BE2C (cell line): ENCODE data around the gene TBC1D22A.
A peak's percentile ranks its signal among the peaks of the same experiment; 100 is the strongest.

ENCODE experiments used
- DNase-seq: peaks from one replicate; pipeline ENCODE4 v3.0.0-alpha.2; 2020
- H3K27me3 ChIP-seq: fragments of 250-450 bp; sonication (Bioruptor Pico); 2 replicates; pipeline ENCODE4 v1.5.1; 2020; ENCODE audit warnings: mild to moderate bottlenecking
- H3K36me3 ChIP-seq: fragments of 250-450 bp; sonication (Bioruptor Pico); 2 replicates; pipeline ENCODE4 v1.5.1; 2020; ENCODE audit warnings: mild to moderate bottlenecking
- H3K4me1 ChIP-seq: fragments of 250-450 bp; sonication (Bioruptor Pico); 2 replicates; pipeline ENCODE4 v1.5.1; 2020
- H3K4me3 ChIP-seq: 2 replicates; pipeline ENCODE4 v1.5.1; 2011; ENCODE audit warnings: low read depth, low read length
- H3K9me3 ChIP-seq: fragments of 250-450 bp; sonication (Bioruptor Pico); 2 replicates; pipeline ENCODE4 v1.5.1; 2020
- TF ChIP-seq, protein P1 (sequence below): IDR thresholded peaks from 2 replicates; pipeline ENCODE4 v1.5.1; 2012; ENCODE audit warnings: mild to moderate bottlenecking, low read depth, low read length

TBC1D22A gene

DNA sequence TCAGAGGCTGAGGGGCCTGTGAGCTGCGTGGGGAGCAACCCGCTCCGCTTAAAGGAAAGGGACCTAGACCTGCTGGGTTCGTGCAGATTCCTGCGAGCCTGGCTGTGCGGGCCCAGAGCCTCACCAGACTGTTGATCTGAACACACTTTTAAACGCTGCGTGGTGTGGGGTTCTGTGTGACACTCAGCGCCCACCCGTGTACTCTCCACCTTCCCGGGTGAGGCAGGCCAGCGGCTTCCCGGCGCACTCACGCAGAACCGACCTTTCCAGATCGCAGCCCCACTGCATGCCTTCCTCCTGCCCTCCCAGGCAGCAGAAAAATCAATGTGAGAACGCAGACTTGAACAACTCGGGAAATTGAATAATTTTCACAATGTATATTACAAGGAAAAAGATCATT lies 388.6 kb downstream of the TBC1D22A start:
- no peaks in the 10 kb centered on the region for H3K36me3 ChIP-seq
- peaks cover 5% of the 10 kb centered on the region for H3K4me1 ChIP-seq
- TF ChIP-seq, protein P1, sequence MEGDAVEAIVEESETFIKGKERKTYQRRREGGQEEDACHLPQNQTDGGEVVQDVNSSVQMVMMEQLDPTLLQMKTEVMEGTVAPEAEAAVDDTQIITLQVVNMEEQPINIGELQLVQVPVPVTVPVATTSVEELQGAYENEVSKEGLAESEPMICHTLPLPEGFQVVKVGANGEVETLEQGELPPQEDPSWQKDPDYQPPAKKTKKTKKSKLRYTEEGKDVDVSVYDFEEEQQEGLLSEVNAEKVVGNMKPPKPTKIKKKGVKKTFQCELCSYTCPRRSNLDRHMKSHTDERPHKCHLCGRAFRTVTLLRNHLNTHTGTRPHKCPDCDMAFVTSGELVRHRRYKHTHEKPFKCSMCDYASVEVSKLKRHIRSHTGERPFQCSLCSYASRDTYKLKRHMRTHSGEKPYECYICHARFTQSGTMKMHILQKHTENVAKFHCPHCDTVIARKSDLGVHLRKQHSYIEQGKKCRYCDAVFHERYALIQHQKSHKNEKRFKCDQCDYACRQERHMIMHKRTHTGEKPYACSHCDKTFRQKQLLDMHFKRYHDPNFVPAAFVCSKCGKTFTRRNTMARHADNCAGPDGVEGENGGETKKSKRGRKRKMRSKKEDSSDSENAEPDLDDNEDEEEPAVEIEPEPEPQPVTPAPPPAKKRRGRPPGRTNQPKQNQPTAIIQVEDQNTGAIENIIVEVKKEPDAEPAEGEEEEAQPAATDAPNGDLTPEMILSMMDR: no peak
- no peak for DNase-seq
- H3K27me3 ChIP-seq: no peaks in the 10 kb centered on the region
- no peaks in the 10 kb centered on the region for H3K9me3 ChIP-seq
- H3K4me3 ChIP-seq: no peak overlapping the region

DNA sequence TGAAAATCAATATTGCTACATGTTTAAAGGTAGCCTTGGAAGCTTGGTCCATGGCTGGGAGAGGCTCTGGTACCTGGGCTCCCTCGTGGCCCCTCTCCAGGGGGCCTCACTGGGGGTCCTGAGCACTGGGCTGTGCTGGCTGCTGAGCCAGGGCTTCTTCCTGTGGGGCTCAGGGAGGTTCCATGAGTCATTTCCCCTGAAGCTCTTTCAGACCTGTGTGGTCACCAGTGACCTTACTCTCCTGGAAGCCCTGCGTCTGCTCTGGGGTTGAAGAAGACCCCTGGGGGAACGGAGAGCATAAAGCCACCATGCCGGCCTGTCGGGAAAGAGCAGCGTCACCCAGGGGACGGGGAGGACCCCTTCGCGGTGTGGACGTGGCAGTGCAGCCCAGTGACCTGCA lies 389.0 kb downstream of the TBC1D22A start:
- H3K27me3 ChIP-seq: no peaks in the 10 kb centered on the region
- H3K4me3 ChIP-seq: no peak overlapping the region
- no peaks in the 10 kb centered on the region for H3K9me3 ChIP-seq
- no peak for DNase-seq
- H3K36me3 ChIP-seq: no peaks in the 10 kb centered on the region
- TF ChIP-seq, protein P1: no peak
- peaks cover 5% of the 10 kb centered on the region for H3K4me1 ChIP-seq

DNA sequence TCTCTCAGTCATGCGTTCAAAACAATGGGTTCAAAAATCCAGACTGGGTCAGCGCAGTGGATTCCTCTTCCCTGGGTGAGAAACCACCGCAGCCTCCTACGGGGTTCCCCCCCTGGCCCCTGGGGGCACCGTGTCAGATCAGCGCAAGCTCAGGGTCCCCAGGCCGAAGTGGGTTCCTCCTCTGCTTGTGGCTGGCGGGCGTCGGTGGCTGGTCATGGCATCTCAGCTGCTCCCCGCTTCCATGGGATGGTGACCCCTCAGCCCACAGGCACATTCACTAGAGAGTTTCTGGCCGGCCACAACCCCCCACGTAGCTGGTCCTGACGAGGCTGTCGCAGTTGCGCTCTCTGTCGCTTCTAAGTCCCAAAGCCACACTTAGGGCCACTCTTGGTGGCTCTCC lies 389.8 kb downstream of the TBC1D22A start:
- Histone ChIP-seq H3K4me1 (no peaks in the 10 kb centered on the region; the same call in 1 of the 2 replicates), H3K4me3 (no peak overlapping the region), H3K9me3 (no peaks in the 10 kb centered on the region), H3K27me3 (no peaks in the 10 kb centered on the region), H3K36me3 (no peaks in the 10 kb centered on the region)
- TF ChIP-seq, protein P1: no peak
- no peak for DNase-seq

DNA sequence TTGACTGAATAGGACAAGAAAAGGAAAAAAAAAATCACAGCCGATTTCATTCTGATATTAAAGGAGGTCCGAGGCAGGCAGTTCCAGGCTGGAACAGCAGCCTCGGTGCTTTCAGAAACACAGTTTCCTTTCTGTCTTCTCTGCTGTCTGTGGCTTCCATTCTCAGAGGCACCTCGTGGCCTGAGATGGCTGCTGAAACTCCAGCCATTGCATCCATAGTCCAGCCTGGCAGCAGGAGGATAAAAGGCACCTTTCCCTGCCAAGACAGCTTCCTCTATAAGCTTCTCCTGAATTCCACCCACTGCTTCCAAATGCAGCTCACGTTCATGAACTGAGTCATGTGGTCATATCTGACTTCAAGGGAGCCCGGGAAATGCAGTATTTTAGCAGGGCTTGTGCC lies 390.5 kb downstream of the TBC1D22A start:
- DNase-seq: no peak
- no peaks in the 10 kb centered on the region for H3K36me3 ChIP-seq
- no peaks in the 10 kb centered on the region for H3K9me3 ChIP-seq
- no peak overlapping the region for H3K4me3 ChIP-seq
- TF ChIP-seq, protein P1: no peak
- H3K4me1 ChIP-seq: no peaks in the 10 kb centered on the region; the same call in 1 of the 2 replicates
- no peaks in the 10 kb centered on the region for H3K27me3 ChIP-seq

DNA sequence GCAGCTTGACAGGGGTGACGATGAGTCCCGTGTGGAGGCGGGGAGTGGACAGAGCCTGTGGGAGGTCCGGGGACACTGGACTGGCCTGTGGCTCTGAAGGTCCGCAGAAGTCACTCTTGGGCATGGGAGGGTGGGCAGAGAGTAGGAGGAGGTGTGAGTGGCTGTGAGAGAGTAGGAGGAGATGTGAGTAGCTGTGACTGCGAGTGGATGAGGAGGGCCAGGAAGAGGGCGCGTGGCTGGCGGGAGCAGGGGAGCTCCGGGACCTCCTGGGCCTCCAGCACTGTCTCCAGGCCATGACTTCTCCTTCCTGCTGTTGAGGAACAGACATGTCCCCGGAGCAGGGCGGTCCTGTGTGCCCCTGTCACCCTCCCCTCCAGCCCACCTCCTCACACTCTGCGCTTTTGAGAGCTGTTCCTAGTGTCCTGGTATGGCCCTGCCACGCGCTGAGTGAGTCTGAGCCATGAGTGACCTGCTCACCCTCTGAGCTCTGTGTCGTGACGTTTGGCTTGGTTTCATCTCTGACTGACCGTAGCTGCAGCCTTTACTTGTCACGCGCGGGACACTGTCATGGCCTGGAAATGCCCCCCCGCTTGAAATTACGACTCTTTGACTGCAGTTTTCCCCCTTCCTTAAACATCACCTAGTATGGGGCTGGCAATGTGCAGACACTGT lies 391.5 kb downstream of the TBC1D22A start:
- Histone ChIP-seq H3K4me3 (peak overlapping the region; percentile 31), H3K27me3 (no peaks in the 10 kb centered on the region), H3K4me1 (no peaks in the 10 kb centered on the region; the same call in 1 of the 2 replicates), H3K36me3 (no peaks in the 10 kb centered on the region), H3K9me3 (no peaks in the 10 kb centered on the region)
- no peak for DNase-seq
- TF ChIP-seq, protein P1: no peak

DNA sequence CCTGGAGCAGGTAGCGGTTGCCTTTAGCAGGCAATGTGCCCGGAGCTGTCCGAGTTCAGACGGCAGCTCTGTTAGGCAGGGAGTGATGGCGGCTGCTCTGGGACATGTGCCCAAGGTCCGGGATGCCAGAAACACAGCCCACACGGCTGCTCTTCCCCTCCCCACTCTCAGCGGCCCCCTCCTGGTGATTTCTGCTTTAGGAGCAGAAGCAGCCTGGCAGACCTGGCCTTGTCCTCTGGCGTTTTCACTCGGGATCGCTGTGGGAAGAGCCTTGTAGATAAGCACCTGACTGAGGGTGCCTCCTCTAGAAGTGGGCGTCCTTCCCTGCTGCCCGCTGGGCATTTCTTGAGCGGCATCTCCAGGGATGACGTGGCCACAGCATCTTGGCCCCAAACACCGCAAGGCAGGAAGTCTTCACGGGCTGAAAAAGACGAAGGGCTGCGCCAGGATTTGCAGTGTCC lies 392.2 kb downstream of the TBC1D22A start:
- peak; percentile 64 for DNase-seq
- H3K4me1 ChIP-seq: no peaks in the 10 kb centered on the region
- TF ChIP-seq, protein P1: peak; percentile 34
- H3K36me3 ChIP-seq: no peaks in the 10 kb centered on the region
- no peaks in the 10 kb centered on the region for H3K9me3 ChIP-seq
- peak overlapping the region; percentile 31 for H3K4me3 ChIP-seq
- H3K27me3 ChIP-seq: no peaks in the 10 kb centered on the region
